HepG2 (cell line): ENCODE results near the gene SNRPN. TPM values are rescaled to one million over a fixed set of nuclear protein-coding genes. Genes with fewer than 3 reads are reported as not detected.
A peak's percentile ranks its signal among the peaks of the same experiment; 100 is the strongest.

ENCODE experiments used
- ATAC-seq: fragments of 200-7000 bp; cut with Tn5 transposase; 3 replicates; pipeline ENCODE4 v1.9.1; 2020; ENCODE audit warnings: mild to moderate bottlenecking, moderate library complexity
- BruUV-seq: library from RNA; stranded (reverse); fragments of 400-500 nt; replicated peaks from 2 replicates; lab custom pipeline; 2021; lab: Mats Ljungman, UMichigan
- CTCF ChIA-PET: fragments of 300-600 bp; formaldehyde crosslinking; extraction: SDS; loops from one replicate; lab custom pipeline; 2021; ENCODE audit warnings: low total read pairs, inconsistent platforms, low intra/inter-chr PET ratio; lab: Yijun Ruan, JAX
- POLR2A ChIA-PET: fragments of 350-600 bp; sonication (Branson Sonifier 250); formaldehyde crosslinking; loops from one replicate; lab custom pipeline; 2020; ENCODE audit warnings: antibody characterized with exemption, inconsistent platforms; lab: Yijun Ruan, JAX
- DNase-seq: peaks from one replicate; pipeline ENCODE4 v3.0.0-alpha.2; 2015; ENCODE audit warnings: low spot score
- FAIRE-seq: peaks from 3 replicates; lab custom pipeline; 2011; peaks lifted over from hg19 to GRCh38; lab: Jason Lieb, UNC
- H2AFZ ChIP-seq: one replicate; pipeline ENCODE4 v1.6.1; 2011; ENCODE audit warnings: low read length, inconsistent platforms
- H3K27ac ChIP-seq: fragments of 300-600 bp; 3 replicates; pipeline ENCODE4 v1.8.0; 2011; ENCODE audit warnings: mixed run types, mild to moderate bottlenecking, mixed read lengths, low read length, inconsistent platforms; ENCODE audit not compliant: insufficient read depth; ENCODE audit errors: extremely low read length
- H3K27me3 ChIP-seq, 2 experiments: fragments of 200-600 bp in 1 of 2; 2 replicates in 1 of 2; 3 replicates in 1 of 2; pipeline versions ENCODE4 v1.6.0 to v1.8.0; 2011; ENCODE audit warnings: low read length in 2 of 2, mild to moderate bottlenecking in 2 of 2, moderate library complexity in 2 of 2, inconsistent platforms in 1 of 2; ENCODE audit not compliant: insufficient read depth in 2 of 2, control insufficient read depth in 1 of 2
- H3K36me3 ChIP-seq, 2 experiments: fragments of 200-600 bp in 1 of 2; replicated peaks in 1 of 2; 2 replicates in 1 of 2; 3 replicates in 1 of 2; pipeline versions ENCODE4 v1.5.1 to v1.8.0; 2011; ENCODE audit warnings: low read length in 2 of 2, inconsistent platforms in 1 of 2; ENCODE audit not compliant: insufficient read depth in 2 of 2, control insufficient read depth in 1 of 2
- H3K4me1 ChIP-seq: 2 replicates; pipeline ENCODE4 v1.5.1; 2012; ENCODE audit warnings: low read length, inconsistent platforms; ENCODE audit not compliant: insufficient read depth
- H3K4me2 ChIP-seq: 2 replicates; pipeline ENCODE4 v1.6.0; 2011; ENCODE audit warnings: low read depth, low read length, inconsistent platforms
- H3K4me3 ChIP-seq, 3 experiments: fragments of 200-600 bp in 1 of 3; sonication (generic), shearing (Covaris generic) in 1 of 3; replicated peaks in 1 of 3; 2 replicates each; pipeline ENCODE4 v1.5.1; 2011 to 2016; ENCODE audit warnings: low read length in 3 of 3, inconsistent platforms in 2 of 3, low read depth in 2 of 3, mild to moderate bottlenecking in 2 of 3, control low read depth in 1 of 3, mixed read lengths in 1 of 3; ENCODE audit not compliant: insufficient read depth in 1 of 3
- H3K79me2 ChIP-seq: one replicate; pipeline ENCODE4 v1.6.1; 2011; ENCODE audit warnings: low read length, inconsistent platforms; ENCODE audit not compliant: insufficient read depth
- H3K9ac ChIP-seq: 2 replicates; pipeline ENCODE4 v1.6.0; 2011; ENCODE audit warnings: mild to moderate bottlenecking, low read depth, low read length, inconsistent platforms; ENCODE audit not compliant: insufficient read depth
- H3K9me3 ChIP-seq: 2 replicates; pipeline ENCODE4 v1.5.1; 2012; ENCODE audit warnings: mild to moderate bottlenecking, low read length
- H4K20me1 ChIP-seq: 2 replicates; pipeline ENCODE4 v1.6.0; 2011; ENCODE audit warnings: inconsistent platforms, mild to moderate bottlenecking, low read length, moderate library complexity; ENCODE audit not compliant: insufficient read depth
- CBX5 ChIP-seq: sonication (generic); formaldehyde crosslinking; IDR thresholded peaks from 2 replicates; pipeline ENCODE4 v1.4.0; 2020; ENCODE audit warnings: missing genetic modification reagents, borderline replicate concordance
- CTCF ChIP-seq: sonication (generic); formaldehyde crosslinking; IDR thresholded peaks from 2 replicates; pipeline ENCODE4 v1.5.0; 2020; ENCODE audit warnings: mild to moderate bottlenecking, missing genetic modification reagents, moderate library complexity
- FLYWCH1 ChIP-seq: sonication (generic); formaldehyde crosslinking; IDR thresholded peaks from 2 replicates; pipeline ENCODE4 v1.8.1; 2023; ENCODE audit warnings: mild to moderate bottlenecking, missing genetic modification reagents
- GATAD1 ChIP-seq: IDR thresholded peaks from 2 replicates; pipeline ENCODE4 v1.6.1; 2016; ENCODE audit warnings: missing genetic modification reagents, missing compliant biosample characterization
- ISX ChIP-seq: sonication (generic); formaldehyde crosslinking; conservative IDR thresholded peaks from 2 replicates; pipeline ENCODE4 v1.5.0; 2020; ENCODE audit warnings: missing genetic modification reagents
- KMT2B ChIP-seq: IDR thresholded peaks from 2 replicates; pipeline ENCODE4 v1.6.1; 2016; ENCODE audit warnings: missing genetic modification reagents, missing compliant biosample characterization
- MAF1 ChIP-seq: sonication (generic); formaldehyde crosslinking; IDR thresholded peaks from 2 replicates; pipeline ENCODE4 v1.5.0; 2020; ENCODE audit warnings: missing genetic modification reagents, borderline replicate concordance
- ZNF207 ChIP-seq: fragments of 450-650 bp; IDR thresholded peaks from 2 replicates; pipeline ENCODE4 v1.6.1; 2016; ENCODE audit warnings: antibody characterized with exemption, borderline replicate concordance
- ZNF251 ChIP-seq: sonication (generic); formaldehyde crosslinking; IDR thresholded peaks from 2 replicates; pipeline ENCODE4 v1.9.0; 2021; ENCODE audit warnings: mild to moderate bottlenecking, missing genetic modification reagents
- ZNF274 ChIP-seq: sonication (generic); formaldehyde crosslinking; IDR thresholded peaks from 2 replicates; pipeline ENCODE4 v1.5.1; 2020; ENCODE audit warnings: mild to moderate bottlenecking, missing genetic modification reagents
- ZNF512 ChIP-seq: sonication (generic); formaldehyde crosslinking; IDR thresholded peaks from 2 replicates; pipeline ENCODE4 v1.4.0; 2020; ENCODE audit warnings: mild to moderate bottlenecking, missing genetic modification reagents
- ZNF670 ChIP-seq: sonication (generic); formaldehyde crosslinking; IDR thresholded peaks from 2 replicates; pipeline ENCODE4 v1.8.0; 2022; ENCODE audit warnings: mild to moderate bottlenecking, missing genetic modification reagents, borderline replicate concordance
- ZNF687 ChIP-seq: sonication (generic); formaldehyde crosslinking; IDR thresholded peaks from 2 replicates; pipeline ENCODE4 v1.5.1; 2020; ENCODE audit warnings: mild to moderate bottlenecking, missing genetic modification reagents, moderate library complexity
- ZSCAN21 ChIP-seq: sonication (generic); formaldehyde crosslinking; IDR thresholded peaks from 2 replicates; pipeline ENCODE4 v1.8.0; 2022; ENCODE audit warnings: mild to moderate bottlenecking, missing genetic modification reagents, moderate library complexity, borderline replicate concordance
- WGBS: methylation state at CpG from one replicate; pipeline ENCODE4 v1.1.6; 2017; ENCODE audit warnings: low lambda C conversion rate; 5-methylcytosine and 5-hydroxymethylcytosine counted together
- in situ Hi-C: cut with HindIII; loops from 2 replicates; pipeline ENCODE4 v1.10.0; 2017; ENCODE audit warnings: low pct_unique_long_range_greater_than_20kb; ENCODE audit not compliant: extremely low pct_ligation_motif_present
- intact Hi-C: fragments of 100-400 bp; cut with micrococcal nuclease; formaldehyde crosslinking; loops from one replicate; pipeline ENCODE4 v1.10.0; 2022; ENCODE audit not compliant: unreplicated experiment
- polyA plus RNA-seq, 8 experiments: library from polyadenylated mRNA; depleted of rRNA in 3 of 8; stranded (reverse) in 7 of 8; unstranded in 1 of 8; fragments of >200 nt; fragmentation: Illumina TruSeq in 4 of 8; extraction: Trizol in 4 of 8; gene quantifications; 2 replicates each; pipeline versions ENCODE4 v1.2.1 to v1.2.3, GENCODE V29; 2011 to 2016; ENCODE audit warnings: low read depth in 4 of 8, missing spikeins in 1 of 8, mixed read lengths in 1 of 8; ENCODE audit not compliant: insufficient read depth in 1 of 8
- total RNA-seq, 5 experiments: library from RNA; depleted of rRNA; stranded (reverse); fragments of >200 nt; fragmentation: Illumina TruSeq; extraction: Trizol; gene quantifications; 2 replicates each; pipeline ENCODE4 v1.2.3, GENCODE V29; 2016; ENCODE audit warnings: low read depth in 1 of 5

SNRPN gene
- total and polyA plus RNA-seq, 2 of the 13 experiments (the other 11 are each of a cell fraction or from before 2014, with no cell fraction given) = 133 to 212 TPM

GRCh38 chr15:24956111-24956838, 1.5 kb downstream of the SNRPN start (continued):
- TF ChIP-seq ISX (CRISPR knock-in tag) = no peak
- TF ChIP-seq GATAD1 = peak; percentile 23; the same call in 1 of the 2 replicates
- 0 out of 2 replicates have a peak, but pooled peaks have one; percentile 22 for TF ChIP-seq KMT2B (CRISPR knock-in tag)

- intact Hi-C loops = loop anchor here (2.0 to 5.0 kb wide), 2 partner anchors 55 kb away; no protein-coding TSS in a partner anchor
- Histone ChIP-seq H3K36me3 (no peaks in the 10 kb centered on the region), H3K4me3 (peak overlapping the region in 2 of 3 experiments; percentile 3 to 82; a peak in 3 of 6 replicates), H3K4me2 (peak overlapping the region; percentile 75), H3K27ac (no peak overlapping the region), H3K9ac (no peak overlapping the region), H3K79me2 (peaks cover 76% of the 10 kb centered on the region), H4K20me1 (peaks cover 18% of the 10 kb centered on the region), H3K4me1 (peaks cover 46% of the 10 kb centered on the region), H2AFZ (no peak overlapping the region), H3K9me3 (peaks cover 45% of the 10 kb centered on the region), H3K27me3 (no peaks in the 10 kb centered on the region; a peak in 2 of 5 replicates)
- DNase-seq (no peak), ATAC-seq (no peak), FAIRE-seq (no peak)
- in situ Hi-C loops = no loop called here
- WGBS = 54% methylated on average over 2 of the region's 2 CpGs
- no TSS peak for BruUV-seq
- CTCF ChIA-PET = no interaction called here
- POLR2A ChIA-PET = no interaction called here
- TF ChIP-seq ZNF512 = no peak
- TF ChIP-seq ZNF687 = no peak
- TF ChIP-seq ZNF274 (CRISPR knock-in tag) = no peak
- TF ChIP-seq FLYWCH1 = no peak
- TF ChIP-seq ZNF670 (CRISPR knock-in tag) = no peak
- no peak for TF ChIP-seq ZNF251
- TF ChIP-seq MAF1 (CRISPR knock-in tag) = no peak
- TF ChIP-seq ZNF207 = no peak
- no peak for TF ChIP-seq CTCF (CRISPR knock-in tag)
- no peak for TF ChIP-seq ZSCAN21
- no peak for TF ChIP-seq CBX5 (CRISPR knock-in tag)
These were observed 2.9 kb downstream of the SNRPN start for GRCh38 chr15:24957691-24958090.
